Gastrocnemius medialis (tissue), 4 donors: ENCODE data around the gene MAD1L1. TPM values are rescaled to one million over a fixed set of nuclear protein-coding genes. Genes with fewer than 3 reads are reported as not detected.

Source experiments
- ATAC-seq, 2 donors: fragments of 150-250 bp; one replicate each; pipeline ENCODE4 v1.9.1; 2016
- DNase-seq, 2 donors: peaks; one replicate each; pipeline ENCODE4 v3.0.0-alpha.2; 2019
- H3K27ac ChIP-seq, 4 donors: fragments of 200-600 bp; sonication (generic); 1 replicate in 1 of 4; 2 replicates in 3 of 4; pipeline ENCODE4 v1.5.1; 2016 to 2018; ENCODE audit warnings: mild to moderate bottlenecking in 2 of 4, moderate library complexity in 1 of 4
- H3K27me3 ChIP-seq, 3 donors: fragments of 200-600 bp; sonication (generic) in 2 of 3; 1 replicate in 1 of 3; 2 replicates in 2 of 3; pipeline versions ENCODE4 v1.5.1 to v1.6.0; 2016 to 2019; ENCODE audit warnings: mild to moderate bottlenecking in 1 of 3, moderate library complexity in 1 of 3
- H3K36me3 ChIP-seq, 2 donors: fragments of 200-600 bp; sonication (generic) in 1 of 2; one replicate each; pipeline ENCODE4 v1.5.1; 2017 to 2018
- H3K4me1 ChIP-seq, 2 donors: fragments of 200-600 bp; sonication (generic) in 1 of 2; one replicate each; pipeline ENCODE4 v1.5.1; 2016 to 2017; ENCODE audit warnings: mild to moderate bottlenecking in 2 of 2
- H3K4me3 ChIP-seq, 4 donors: fragments of 200-600 bp; sonication (generic) in 3 of 4; 1 replicate in 1 of 4; 2 replicates in 3 of 4; pipeline ENCODE4 v1.5.1; 2016 to 2019; ENCODE audit warnings: mild to moderate bottlenecking in 2 of 4
- H3K9me3 ChIP-seq, 3 donors: fragments of 200-600 bp; sonication (generic) in 2 of 3; 1 replicate in 1 of 3; 2 replicates in 2 of 3; pipeline ENCODE4 v1.5.1; 2016 to 2019
- CTCF ChIP-seq, 5 experiments: fragments of 450-650 bp in 3 of 5; fragments of 200-600 bp in 2 of 5; sonication (generic) in 2 of 5; IDR thresholded peaks in 4 of 5; conservative IDR thresholded peaks in 1 of 5; 1 replicate in 4 of 5; 2 replicates in 1 of 5; pipeline ENCODE4 v1.5.1; 2016 to 2019; ENCODE audit warnings: antibody characterized with exemption in 5 of 5, mild to moderate bottlenecking in 3 of 5, moderate library complexity in 3 of 5
- POLR2A ChIP-seq, 2 donors: fragments of 450-650 bp; IDR thresholded peaks; one replicate each; pipeline ENCODE4 v1.6.1; 2017; ENCODE audit warnings: antibody characterized with exemption in 2 of 2, mild to moderate bottlenecking in 2 of 2, moderate library complexity in 2 of 2
- in situ Hi-C, 4 donors: fragments of 200-750 bp; cut with MboI; loops; one replicate each; pipeline versions ENCODE4 v1.15.0 to v1.8.0; 2017; ENCODE audit warnings: low sequenced_read_pairs in 4 of 4
- intact Hi-C: fragments of 100-400 bp; cut with DNase I; formaldehyde crosslinking; loops from one replicate; pipeline ENCODE4 v1.15.1; 2023; ENCODE audit warnings: low total_unique reads
- total RNA-seq, 4 donors: library from RNA; depleted of rRNA; stranded (reverse); fragments of >200 nt; gene quantifications; one replicate each; pipeline versions ENCODE4 v1.1.0 to v1.2.3, GENCODE V29; 2016

MAD1L1 gene
- total RNA-seq, 4 donors from 2014 or later = 19.7 to 32.4 (median 22.7) TPM

GRCh38 chr7:2257046-2257551 is 24.4 kb upstream of the MAD1L1 start:
- in situ Hi-C loops (no loop called here), intact Hi-C loops (no loop called here)
- DNase-seq = no peak
- Histone ChIP-seq H3K4me3 (no peak overlapping the region), H3K27ac (no peak overlapping the region), H3K27me3 (no peaks in the 10 kb centered on the region), H3K36me3 (peaks cover 0 to 9% of the 10 kb centered on the region in 2 donors), H3K4me1 (no peaks in the 10 kb centered on the region), H3K9me3 (no peaks in the 10 kb centered on the region)
- no peak for ATAC-seq
- TF ChIP-seq CTCF (IDR thresholded peaks at IDR 0.05 in 4 of 5, conservative IDR thresholded peaks at IDR 0.05 in 1 of 5) = no peak
- no peak for TF ChIP-seq POLR2A (IDR thresholded peaks at IDR 0.05)

GRCh38 chr7:2256306-2257045 is 23.7 kb upstream of the MAD1L1 start:
- Histone ChIP-seq H3K36me3 (peaks cover 0 to 9% of the 10 kb centered on the region in 2 donors), H3K9me3 (no peaks in the 10 kb centered on the region), H3K4me1 (no peaks in the 10 kb centered on the region), H3K27me3 (no peaks in the 10 kb centered on the region), H3K27ac (no peak overlapping the region), H3K4me3 (no peak overlapping the region)
- no peak for TF ChIP-seq CTCF (IDR thresholded peaks at IDR 0.05 in 4 of 5, conservative IDR thresholded peaks at IDR 0.05 in 1 of 5)
- in situ Hi-C loops (no loop called here), intact Hi-C loops (no loop called here)
- no peak for DNase-seq
- ATAC-seq = no peak

GRCh38 chr7:2255145-2256139 is 22.7 kb upstream of the MAD1L1 start:
- no peak for TF ChIP-seq POLR2A (IDR thresholded peaks at IDR 0.05)
- TF ChIP-seq CTCF (IDR thresholded peaks at IDR 0.05 in 4 of 5, conservative IDR thresholded peaks at IDR 0.05 in 1 of 5) = no peak
- in situ Hi-C loops (no loop called here), intact Hi-C loops (no loop called here)
- ATAC-seq (no peak), DNase-seq (no peak)
- H3K36me3 ChIP-seq = peaks cover 0 to 9% of the 10 kb centered on the region in 2 donors
- no peak overlapping the region for H3K27ac ChIP-seq
- H3K27me3 ChIP-seq = no peaks in the 10 kb centered on the region
- H3K4me1 ChIP-seq = no peaks in the 10 kb centered on the region
- H3K9me3 ChIP-seq = no peaks in the 10 kb centered on the region
- H3K4me3 ChIP-seq = no peak overlapping the region

- TF ChIP-seq POLR2A (IDR thresholded peaks at IDR 0.05) = no peak
- TF ChIP-seq CTCF (IDR thresholded peaks at IDR 0.05 in 4 of 5, conservative IDR thresholded peaks at IDR 0.05 in 1 of 5) = no peak
Observed at GRCh38 chr7:2254429-2255144, 21.8 kb upstream of the MAD1L1 start.

More at GRCh38 chr7:2254429-2255144, 21.8 kb upstream of the MAD1L1 start:
- in situ Hi-C loops (no loop called here), intact Hi-C loops (no loop called here)
- Histone ChIP-seq H3K9me3 (no peaks in the 10 kb centered on the region), H3K4me3 (no peak overlapping the region), H3K36me3 (peaks cover 0 to 9% of the 10 kb centered on the region in 2 donors), H3K27ac (no peak overlapping the region), H3K27me3 (no peaks in the 10 kb centered on the region), H3K4me1 (no peaks in the 10 kb centered on the region)
- no peak for DNase-seq
- no peak for ATAC-seq
